ENCODE data around the gene SLC25A12. TPM values are rescaled to one million over a fixed set of nuclear protein-coding genes. Genes with fewer than 3 reads are reported as not detected.

Gene SLC25A12, protein sequence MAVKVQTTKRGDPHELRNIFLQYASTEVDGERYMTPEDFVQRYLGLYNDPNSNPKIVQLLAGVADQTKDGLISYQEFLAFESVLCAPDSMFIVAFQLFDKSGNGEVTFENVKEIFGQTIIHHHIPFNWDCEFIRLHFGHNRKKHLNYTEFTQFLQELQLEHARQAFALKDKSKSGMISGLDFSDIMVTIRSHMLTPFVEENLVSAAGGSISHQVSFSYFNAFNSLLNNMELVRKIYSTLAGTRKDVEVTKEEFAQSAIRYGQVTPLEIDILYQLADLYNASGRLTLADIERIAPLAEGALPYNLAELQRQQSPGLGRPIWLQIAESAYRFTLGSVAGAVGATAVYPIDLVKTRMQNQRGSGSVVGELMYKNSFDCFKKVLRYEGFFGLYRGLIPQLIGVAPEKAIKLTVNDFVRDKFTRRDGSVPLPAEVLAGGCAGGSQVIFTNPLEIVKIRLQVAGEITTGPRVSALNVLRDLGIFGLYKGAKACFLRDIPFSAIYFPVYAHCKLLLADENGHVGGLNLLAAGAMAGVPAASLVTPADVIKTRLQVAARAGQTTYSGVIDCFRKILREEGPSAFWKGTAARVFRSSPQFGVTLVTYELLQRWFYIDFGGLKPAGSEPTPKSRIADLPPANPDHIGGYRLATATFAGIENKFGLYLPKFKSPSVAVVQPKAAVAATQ
- 21.0 and 28.1 TPM in 2 replicates for total RNA-seq (2014; rRNA removed; shearing (Covaris generic))
- 29.7 and 32.3 TPM in 2 replicates for total RNA-seq (2022)
- percentile 84 among the genes with signal in this experiment for Bru-seq, nascent RNA
- percentile 72 among the genes with signal in this experiment for BruChase-seq, experiment 1, labeled RNA remaining after a 6-hour chase
- percentile 74 among the genes with signal in this experiment for BruChase-seq, experiment 2, labeled RNA remaining after a 2-hour chase
- long read RNA-seq, transcript SLC25A12-202 (18 exons, 2,979 nt): major isoform, 24 of 62 reads
- long read RNA-seq, partial matches to known transcripts: 8 of 62 reads
- long read RNA-seq, other reads (novel, unspliced or antisense): 29 of 62 reads

DNA sequence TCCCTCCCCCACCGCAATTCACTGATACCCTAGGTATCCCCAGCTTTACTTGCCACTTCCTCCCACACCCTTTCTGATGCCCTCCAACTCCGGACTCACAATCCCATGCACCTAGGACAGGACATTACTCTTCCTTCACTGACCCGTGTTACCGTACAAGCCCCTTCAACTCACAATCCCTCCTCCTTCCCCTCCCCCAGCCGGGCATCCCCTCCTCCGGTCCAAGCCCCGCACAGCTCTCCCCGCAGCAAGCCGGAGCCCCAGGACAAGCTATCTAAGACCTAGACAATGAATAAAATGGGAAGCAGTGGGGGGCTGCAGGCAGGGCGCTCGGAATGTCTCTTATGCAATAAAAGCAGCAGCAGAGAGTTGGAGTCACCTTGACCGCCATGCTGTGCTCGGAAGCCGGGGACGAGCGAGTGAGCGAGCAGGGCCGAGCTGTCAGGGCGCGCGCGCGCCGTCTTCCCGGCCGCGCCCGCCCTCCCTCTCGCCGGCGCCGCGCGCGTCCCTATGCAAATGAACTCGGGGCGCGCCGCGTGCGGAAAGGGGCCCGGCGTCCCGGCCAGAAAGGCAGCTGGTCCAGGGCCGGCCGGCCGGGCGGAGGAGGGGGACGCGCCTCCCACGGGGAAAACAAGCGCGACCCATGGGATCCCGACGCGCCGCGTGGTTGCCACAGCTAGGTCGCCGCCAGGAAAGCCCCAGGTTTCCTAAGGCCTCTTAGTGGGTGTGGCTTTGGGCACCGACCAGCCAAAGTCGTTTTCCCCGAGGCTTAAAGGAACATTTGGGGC, at the start of gene SLC25A12:
TSS of gene SLC25A12 (minus strand) at position 421 of the 788 bp plus-strand sequence. CDS start at position 391, 30 bp downstream.
- no peaks in the 10 kb centered on the region for H3K9me2 ChIP-seq (ENCODE audit: insufficient read depth, low read length)
- ChIA-PET CTCF (ENCODE audit: unreplicated experiment) (interaction anchor here (0.6 to 0.8 kb wide), 2 partner anchors 28 to 82 kb away, joined by 3 to 4 read pairs; partner anchors contain the start of gene HAT1), POLR2A (interaction anchor here (0.6 to 4.5 kb wide), 14 partner anchors 10 to 198 kb away, joined by 3 to 24 read pairs (median 3); partner anchors contain the start of gene HAT1)
- H3K4me2 ChIP-seq (ENCODE audit: low read length): peak within 1 kb of the TSS; percentile 83
- TF ChIP-seq, protein P1, sequence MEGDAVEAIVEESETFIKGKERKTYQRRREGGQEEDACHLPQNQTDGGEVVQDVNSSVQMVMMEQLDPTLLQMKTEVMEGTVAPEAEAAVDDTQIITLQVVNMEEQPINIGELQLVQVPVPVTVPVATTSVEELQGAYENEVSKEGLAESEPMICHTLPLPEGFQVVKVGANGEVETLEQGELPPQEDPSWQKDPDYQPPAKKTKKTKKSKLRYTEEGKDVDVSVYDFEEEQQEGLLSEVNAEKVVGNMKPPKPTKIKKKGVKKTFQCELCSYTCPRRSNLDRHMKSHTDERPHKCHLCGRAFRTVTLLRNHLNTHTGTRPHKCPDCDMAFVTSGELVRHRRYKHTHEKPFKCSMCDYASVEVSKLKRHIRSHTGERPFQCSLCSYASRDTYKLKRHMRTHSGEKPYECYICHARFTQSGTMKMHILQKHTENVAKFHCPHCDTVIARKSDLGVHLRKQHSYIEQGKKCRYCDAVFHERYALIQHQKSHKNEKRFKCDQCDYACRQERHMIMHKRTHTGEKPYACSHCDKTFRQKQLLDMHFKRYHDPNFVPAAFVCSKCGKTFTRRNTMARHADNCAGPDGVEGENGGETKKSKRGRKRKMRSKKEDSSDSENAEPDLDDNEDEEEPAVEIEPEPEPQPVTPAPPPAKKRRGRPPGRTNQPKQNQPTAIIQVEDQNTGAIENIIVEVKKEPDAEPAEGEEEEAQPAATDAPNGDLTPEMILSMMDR (conservative IDR thresholded peaks at IDR 0.05; ENCODE audit: low read length): no peak
- TF ChIP-seq EZH2phosphoT487 (IDR thresholded peaks at IDR 0.05; ENCODE audit: borderline replicate concordance, low read depth, low read length): no peak
- peak within 1 kb of the TSS; percentile 86 for H3K4me3 ChIP-seq (ENCODE audit: low read depth, low read length, poor library complexity, severe bottlenecking)
- H3K27ac ChIP-seq (ENCODE audit: low read depth, low read length, poor library complexity, severe bottlenecking): peak within 1 kb of the TSS; percentile 39
- peaks cover 36% of the 10 kb centered on the region for H3K36me3 ChIP-seq (ENCODE audit: insufficient read depth, low read length)
- H3K9me3 ChIP-seq (ENCODE audit: low read length): peaks cover 6% of the 10 kb centered on the region; the same call in 1 of the 2 replicates
- peak; percentile 92 for DNase-seq (ENCODE audit: low spot score)
- H3K4me1 ChIP-seq (ENCODE audit: insufficient read depth, low read length, poor library complexity, severe bottlenecking): peaks cover 17% of the 10 kb centered on the region
- peak within 1 kb of the TSS; percentile 90 for H2AFZ ChIP-seq (ENCODE audit: low read length)
- intact Hi-C loops (cut with micrococcal nuclease; ENCODE audit: unreplicated experiment): loop anchor here (2.0 kb wide), 1 partner anchor 29 kb away; the partner anchor contains the start of gene HAT1
- H3K79me2 ChIP-seq (ENCODE audit: insufficient read depth, low read depth, low read length): peaks cover 26% of the 10 kb centered on the region; the same call in 1 of the 2 replicates
- H4K20me1 ChIP-seq (ENCODE audit: insufficient read depth, low read length): no peaks in the 10 kb centered on the region
- no TSS peak for BruUV-seq (replicated peaks)

DNA sequence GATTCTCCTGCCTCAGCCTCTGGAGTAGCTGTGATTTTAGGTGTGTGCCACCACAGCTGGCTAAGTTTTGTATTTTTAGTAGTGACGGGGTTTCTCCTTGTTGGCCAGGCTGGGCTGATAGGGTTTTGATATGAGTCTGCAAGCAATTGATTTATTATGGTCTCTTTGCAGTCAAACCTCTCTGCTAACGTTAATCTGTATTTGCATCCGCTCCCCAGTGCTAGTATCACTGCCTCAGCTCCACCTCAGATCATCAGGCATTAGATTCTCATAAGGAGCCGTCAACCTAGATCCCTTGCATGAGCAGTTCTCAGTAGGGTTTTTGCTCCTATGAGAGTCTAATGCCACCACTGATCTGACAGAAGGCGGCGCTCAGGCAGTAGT, 47.3 kb upstream of the SLC25A12 start:
- BruUV-seq (replicated peaks): no TSS peak
- intact Hi-C loops (cut with micrococcal nuclease; ENCODE audit: unreplicated experiment): no loop called here
- H3K9me2 ChIP-seq (ENCODE audit: insufficient read depth, low read length): no peaks in the 10 kb centered on the region
- H3K4me2 ChIP-seq (ENCODE audit: low read length): no peak overlapping the region
- H3K36me3 ChIP-seq (ENCODE audit: insufficient read depth, low read length): peaks cover 75% of the 10 kb centered on the region
- TF ChIP-seq, protein P1 (conservative IDR thresholded peaks at IDR 0.05; ENCODE audit: low read length): peak; percentile 6; the same call in 1 of the 2 replicates
- TF ChIP-seq EZH2phosphoT487 (IDR thresholded peaks at IDR 0.05; ENCODE audit: borderline replicate concordance, low read depth, low read length): no peak
- H4K20me1 ChIP-seq (ENCODE audit: insufficient read depth, low read length): peaks cover 7% of the 10 kb centered on the region; the same call in 1 of the 2 replicates
- H2AFZ ChIP-seq (ENCODE audit: low read length): no peak overlapping the region
- H3K9me3 ChIP-seq (ENCODE audit: low read length): no peaks in the 10 kb centered on the region
- no peaks in the 10 kb centered on the region for H3K4me1 ChIP-seq (ENCODE audit: insufficient read depth, low read length, poor library complexity, severe bottlenecking)
- H3K4me3 ChIP-seq (ENCODE audit: low read depth, low read length, poor library complexity, severe bottlenecking): no peak overlapping the region
- H3K27ac ChIP-seq (ENCODE audit: low read depth, low read length, poor library complexity, severe bottlenecking): no peak overlapping the region
- CTCF ChIA-PET (ENCODE audit: unreplicated experiment): no interaction called here
- no peak for DNase-seq (ENCODE audit: low spot score)
- H3K79me2 ChIP-seq (ENCODE audit: insufficient read depth, low read depth, low read length): peaks cover 96% of the 10 kb centered on the region
- POLR2A ChIA-PET: interaction anchor here (0.8 to 2.3 kb wide), 3 partner anchors 10 to 44 kb away, joined by 3 to 16 read pairs (median 4); partner anchors contain the start of gene HAT1

All from OCI-LY7 (cell line).